T-cell (primary cell): ENCODE measurements around the gene FKBP5. TPM values are rescaled to one million over a fixed set of nuclear protein-coding genes. Genes with fewer than 3 reads are reported as not detected.

Experiments used
- ATAC-seq, 4 experiments: fragments of 200-7000 bp in 3 of 4; fragments of 150-1000 bp in 1 of 4; cut with Tn5 transposase; replicated peaks in 1 of 4; 1 replicate in 3 of 4; 2 replicates in 1 of 4; pipeline ENCODE4 v1.10.0; 2021; ENCODE audit warnings: moderate library complexity in 3 of 4, mild to moderate bottlenecking in 2 of 4, moderate number of reproducible peaks in 1 of 4
- CTCF ChIA-PET, 2 donors: fragments of 300-600 bp; sonication (Branson Sonifier 250); formaldehyde crosslinking; loops; one replicate each; lab custom pipeline; 2022; ENCODE audit warnings: antibody characterized with exemption in 2 of 2; lab: Charles Lee
- POLR2A ChIA-PET, 2 donors: fragments of 300-600 bp; sonication (Branson Sonifier 250); formaldehyde crosslinking; loops; one replicate each; lab custom pipeline; 2022; ENCODE audit warnings: antibody characterized with exemption in 2 of 2; lab: Charles Lee
- DNase-seq, 35 experiments: peaks; one replicate each; pipeline versions ENCODE4 v3.0.0 to v3.0.0-alpha.2; 2013 to 2023
- H3K27ac ChIP-seq: one replicate; pipeline ENCODE4 v1.5.1; 2013; ENCODE audit warnings: low read length
- H3K27me3 ChIP-seq, 2 experiments: replicated peaks in 1 of 2; 1 replicate in 1 of 2; 2 replicates in 1 of 2; pipeline versions ENCODE4 v1.6.1 to v1.7.0; 2013; ENCODE audit warnings: low read length in 1 of 2, mixed read lengths in 1 of 2; ENCODE audit not compliant: control insufficient read depth in 2 of 2, insufficient read depth in 2 of 2; ENCODE audit errors: extremely low read depth in 1 of 2
- H3K36me3 ChIP-seq, 2 donors: 1 replicate in 1 of 2; 2 replicates in 1 of 2; pipeline versions ENCODE4 v1.6.1 to v1.7.0; 2013; ENCODE audit warnings: low read length in 1 of 2; ENCODE audit not compliant: control insufficient read depth in 2 of 2, insufficient read depth in 1 of 2; ENCODE audit errors: extremely low read depth in 1 of 2
- H3K4me1 ChIP-seq, 2 experiments: 1 replicate in 1 of 2; 2 replicates in 1 of 2; pipeline versions ENCODE4 v1.6.1 to v1.7.0; 2013; ENCODE audit warnings: low read length in 2 of 2, mixed read lengths in 1 of 2; ENCODE audit not compliant: insufficient read depth in 2 of 2, control insufficient read depth in 1 of 2; ENCODE audit errors: extremely low read depth in 1 of 2
- H3K4me3 ChIP-seq, 2 donors: 1 replicate in 1 of 2; 2 replicates in 1 of 2; pipeline versions ENCODE4 v1.5.1 to v1.7.0; 2013; ENCODE audit warnings: mild to moderate bottlenecking in 2 of 2, low read length in 1 of 2, moderate library complexity in 1 of 2; ENCODE audit not compliant: control insufficient read depth in 1 of 2; ENCODE audit errors: extremely low read depth in 1 of 2
- H3K9me3 ChIP-seq: 2 replicates; pipeline ENCODE4 v1.7.0; 2013
- H3K27ac Mint-ChIP-seq, 2 donors: one replicate each; pipeline ENCODE4 v1.8.0; 2020 to 2021; ENCODE audit warnings: mild to moderate bottlenecking in 2 of 2, mixed read lengths in 2 of 2
- H3K27me3 Mint-ChIP-seq, 2 donors: one replicate each; pipeline ENCODE4 v1.8.0; 2021 to 2022; ENCODE audit warnings: mixed read lengths in 2 of 2
- H3K36me3 Mint-ChIP-seq: one replicate; pipeline ENCODE4 v1.8.0; 2021; ENCODE audit warnings: mixed read lengths
- H3K4me1 Mint-ChIP-seq, 3 donors: one replicate each; pipeline ENCODE4 v1.8.0; 2020 to 2022; ENCODE audit warnings: mixed read lengths in 3 of 3, mild to moderate bottlenecking in 1 of 3
- H3K4me3 Mint-ChIP-seq, 3 donors: one replicate each; pipeline ENCODE4 v1.8.0; 2020 to 2022; ENCODE audit warnings: mild to moderate bottlenecking in 3 of 3, mixed read lengths in 3 of 3, moderate library complexity in 3 of 3
- H3K9me3 Mint-ChIP-seq, 3 donors: one replicate each; pipeline ENCODE4 v1.8.0; 2020 to 2022; ENCODE audit warnings: mixed read lengths in 3 of 3
- WGBS: methylation state at CpG from one replicate; pipeline ENCODE4 v1.1.5; 2013; ENCODE audit warnings: missing lambda C conversion rate; ENCODE audit not compliant: insufficient coverage; 5-methylcytosine and 5-hydroxymethylcytosine counted together
- total RNA-seq, 35 experiments: library from RNA in 6 of 35; stranded (reverse) in 6 of 35; fragments of 120-200 nt in 1 of 35; gene quantifications; one replicate each; pipeline versions ENCODE4 v1.2.1 to v1.2.4 and lab custom pipeline; 2013 to 2026

Gene FKBP5
- total RNA-seq, 5 donors from 2014 or later (not counting 1 experiment from before 2014, with no cell fraction given) = 61.4 to 130 (median 63.9) TPM

GRCh38 chr6:35605600-35605999, 83.1 kb downstream of the FKBP5 start:
- POLR2A ChIA-PET = interaction anchor here in 1 of 2 donors (0.6 to 0.9 kb wide), 2 partner anchors 9 to 35 kb away, joined by 3 to 5 read pairs; no protein-coding TSS in a partner anchor
- H3K9me3 ChIP-seq = no peaks in the 10 kb centered on the region
- Mint-ChIP-seq H3K4me1 (peaks cover 69 to 77% (median 74%) of the 10 kb centered on the region in 3 donors), H3K36me3 (peaks cover 38% of the 10 kb centered on the region), H3K4me3 (peak overlapping the region; percentile 29 to 66 (median 44)), H3K27ac (peak overlapping the region; percentile 86 to 91), H3K27me3 (no peaks in the 10 kb centered on the region), H3K9me3 (no peaks in the 10 kb centered on the region)
- H3K36me3 ChIP-seq = peaks cover 0 to 18% of the 10 kb centered on the region in 2 donors
- CTCF ChIA-PET = interaction anchor here in 1 of 2 donors (1.2 kb wide), 1 partner anchor 19 kb away, joined by 4 read pairs; no protein-coding TSS in a partner anchor
- ATAC-seq (no peak), DNase-seq (no peak)
- H3K4me1 ChIP-seq = peaks cover 30 to 50% of the 10 kb centered on the region in 2 experiments
- H3K27me3 ChIP-seq = no peaks in the 10 kb centered on the region
- 97% methylated on average over 4 of the region's 6 CpGs for WGBS
- peak overlapping the region; percentile 3 for H3K27ac ChIP-seq
- H3K4me3 ChIP-seq = no peak overlapping the region

- Histone ChIP-seq H3K27me3 (no peaks in the 10 kb centered on the region), H3K9me3 (no peaks in the 10 kb centered on the region), H3K27ac (peak overlapping the region; percentile 83), H3K4me1 (peaks cover 45 to 62% of the 10 kb centered on the region in 2 experiments), H3K4me3 (peak overlapping the region in 1 of 2 donors; percentile 43), H3K36me3 (peaks cover 0 to 9% of the 10 kb centered on the region in 2 donors)
- CTCF ChIA-PET = interaction anchor here in 1 of 2 donors (2.4 to 4.6 kb wide), 6 partner anchors 12 to 133 kb away, joined by 11 to 63 read pairs (median 17); partner anchors contain the start of gene ARMC12
- Mint-ChIP-seq H3K4me1 (peaks cover 71 to 81% (median 78%) of the 10 kb centered on the region in 3 donors), H3K27me3 (no peaks in the 10 kb centered on the region), H3K4me3 (peak overlapping the region; percentile 75 to 80 (median 75)), H3K9me3 (no peaks in the 10 kb centered on the region), H3K36me3 (peaks cover 24% of the 10 kb centered on the region), H3K27ac (peak overlapping the region; percentile 94 to 96)
- DNase-seq (no peak), ATAC-seq (no peak)
- WGBS = 89% methylated on average over 3 of the region's 9 CpGs
- POLR2A ChIA-PET = interaction anchor here (0.5 to 3.9 kb wide), 12 partner anchors 11 to 782 kb away, joined by 3 to 29 read pairs (median 5); no protein-coding TSS in a partner anchor
These were observed 85.2 kb downstream of the FKBP5 start for GRCh38 chr6:35603326-35604202.

GRCh38 chr6:35602133-35602946, 86.4 kb downstream of the FKBP5 start:
- peak in 2 of 4 experiments; percentile 9 to 11 for ATAC-seq

GRCh38 chr6:35601331-35602132, 87.2 kb downstream of the FKBP5 start:
- ChIA-PET CTCF (interaction anchor here (1.0 to 4.6 kb wide), 14 partner anchors 10 to 138 kb away, joined by 3 to 63 read pairs (median 12); partner anchors contain the start of gene ARMC12 (in 1 of the 2)), POLR2A (interaction anchor here (0.5 to 3.9 kb wide), 15 partner anchors 9 to 1683 kb away, joined by 3 to 29 read pairs (median 3); partner anchors contain the start of gene ARMC12 (in 1 of the 2))
- peak overlapping the region; percentile 83 for H3K27ac ChIP-seq
- H3K4me1 ChIP-seq = peaks cover 58 to 61% of the 10 kb centered on the region in 2 experiments
- Mint-ChIP-seq H3K36me3 (peaks cover 20% of the 10 kb centered on the region), H3K27ac (peak overlapping the region; percentile 93 to 96), H3K27me3 (no peaks in the 10 kb centered on the region), H3K9me3 (no peaks in the 10 kb centered on the region), H3K4me3 (peak overlapping the region; percentile 75 to 80 (median 75)), H3K4me1 (peaks cover 79 to 91% (median 84%) of the 10 kb centered on the region in 3 donors)
- WGBS = 0% methylated on average over 3 of the region's 8 CpGs
- H3K4me3 ChIP-seq = peak overlapping the region; percentile 43 to 46
- no peaks in the 10 kb centered on the region for H3K9me3 ChIP-seq
- H3K36me3 ChIP-seq = peaks cover 0 to 11% of the 10 kb centered on the region in 2 donors
- H3K27me3 ChIP-seq = no peaks in the 10 kb centered on the region
- DNase-seq (peak; percentile 42 to 95 (median 74)), ATAC-seq (peak; percentile 85 to 92 (median 88))

More at GRCh38 chr6:35602133-35602946, 86.4 kb downstream of the FKBP5 start:
- Mint-ChIP-seq H3K4me1 (peaks cover 74 to 83% (median 80%) of the 10 kb centered on the region in 3 donors), H3K4me3 (peak overlapping the region; percentile 75 to 80 (median 75)), H3K9me3 (no peaks in the 10 kb centered on the region), H3K27ac (peak overlapping the region; percentile 93 to 96), H3K36me3 (peaks cover 14% of the 10 kb centered on the region), H3K27me3 (no peaks in the 10 kb centered on the region)
- no peaks in the 10 kb centered on the region for H3K9me3 ChIP-seq
- H3K4me3 ChIP-seq = peak overlapping the region; percentile 29 to 43
- H3K27me3 ChIP-seq = no peaks in the 10 kb centered on the region
- peak overlapping the region; percentile 83 for H3K27ac ChIP-seq
- WGBS = 20% methylated on average over 1 of the region's 6 CpGs
- peak in 13 of 35 experiments; percentile 7 to 63 (median 29) for DNase-seq
- POLR2A ChIA-PET = interaction anchor here (0.6 to 3.9 kb wide), 17 partner anchors 8 to 1683 kb away, joined by 3 to 29 read pairs (median 4); partner anchors contain the start of gene ARMC12 (in 1 of the 2)
- H3K36me3 ChIP-seq = peaks cover 0 to 6% of the 10 kb centered on the region in 2 donors
- CTCF ChIA-PET = interaction anchor here (1.0 to 4.6 kb wide), 15 partner anchors 9 to 137 kb away, joined by 3 to 63 read pairs (median 11); partner anchors contain the start of gene ARMC12 (in 1 of the 2)
- H3K4me1 ChIP-seq = peaks cover 51 to 62% of the 10 kb centered on the region in 2 experiments

- Mint-ChIP-seq H3K4me1 (peaks cover 79 to 92% (median 85%) of the 10 kb centered on the region in 3 donors), H3K27me3 (no peaks in the 10 kb centered on the region), H3K27ac (peak overlapping the region; percentile 93 to 96), H3K36me3 (peaks cover 23% of the 10 kb centered on the region), H3K9me3 (no peaks in the 10 kb centered on the region), H3K4me3 (peak overlapping the region; percentile 75 to 80 (median 75))
- H3K36me3 ChIP-seq = peaks cover 0 to 19% of the 10 kb centered on the region in 2 donors
- ChIA-PET POLR2A (interaction anchor here in 1 of 2 donors (0.7 to 3.9 kb wide), 3 partner anchors 10 to 86 kb away, joined by 3 to 29 read pairs (median 4); no protein-coding TSS in a partner anchor), CTCF (interaction anchor here (0.9 to 4.6 kb wide), 9 partner anchors 9 to 136 kb away, joined by 3 to 63 read pairs (median 15); partner anchors contain the start of gene ARMC12 (in 1 of the 2))
- H3K4me3 ChIP-seq = peak overlapping the region; percentile 43 to 46
- ATAC-seq (no peak), DNase-seq (peak in 6 of 35 experiments; percentile 19 to 55 (median 30))
- H3K27ac ChIP-seq = peak overlapping the region; percentile 83
- no peaks in the 10 kb centered on the region for H3K9me3 ChIP-seq
- no peaks in the 10 kb centered on the region for H3K27me3 ChIP-seq
- WGBS = no CpG with 5 or more reads among the region's 1 CpG
- H3K4me1 ChIP-seq = peaks cover 56 to 63% of the 10 kb centered on the region in 2 experiments
These were observed 88.0 kb downstream of the FKBP5 start for GRCh38 chr6:35600659-35601125.
